ENCODE measurements around the gene ANXA9.

GRCh38 chr1:150954708-150955107 is 27.4 kb upstream of the ANXA9 start:
- TF ChIP-seq, protein P1, sequence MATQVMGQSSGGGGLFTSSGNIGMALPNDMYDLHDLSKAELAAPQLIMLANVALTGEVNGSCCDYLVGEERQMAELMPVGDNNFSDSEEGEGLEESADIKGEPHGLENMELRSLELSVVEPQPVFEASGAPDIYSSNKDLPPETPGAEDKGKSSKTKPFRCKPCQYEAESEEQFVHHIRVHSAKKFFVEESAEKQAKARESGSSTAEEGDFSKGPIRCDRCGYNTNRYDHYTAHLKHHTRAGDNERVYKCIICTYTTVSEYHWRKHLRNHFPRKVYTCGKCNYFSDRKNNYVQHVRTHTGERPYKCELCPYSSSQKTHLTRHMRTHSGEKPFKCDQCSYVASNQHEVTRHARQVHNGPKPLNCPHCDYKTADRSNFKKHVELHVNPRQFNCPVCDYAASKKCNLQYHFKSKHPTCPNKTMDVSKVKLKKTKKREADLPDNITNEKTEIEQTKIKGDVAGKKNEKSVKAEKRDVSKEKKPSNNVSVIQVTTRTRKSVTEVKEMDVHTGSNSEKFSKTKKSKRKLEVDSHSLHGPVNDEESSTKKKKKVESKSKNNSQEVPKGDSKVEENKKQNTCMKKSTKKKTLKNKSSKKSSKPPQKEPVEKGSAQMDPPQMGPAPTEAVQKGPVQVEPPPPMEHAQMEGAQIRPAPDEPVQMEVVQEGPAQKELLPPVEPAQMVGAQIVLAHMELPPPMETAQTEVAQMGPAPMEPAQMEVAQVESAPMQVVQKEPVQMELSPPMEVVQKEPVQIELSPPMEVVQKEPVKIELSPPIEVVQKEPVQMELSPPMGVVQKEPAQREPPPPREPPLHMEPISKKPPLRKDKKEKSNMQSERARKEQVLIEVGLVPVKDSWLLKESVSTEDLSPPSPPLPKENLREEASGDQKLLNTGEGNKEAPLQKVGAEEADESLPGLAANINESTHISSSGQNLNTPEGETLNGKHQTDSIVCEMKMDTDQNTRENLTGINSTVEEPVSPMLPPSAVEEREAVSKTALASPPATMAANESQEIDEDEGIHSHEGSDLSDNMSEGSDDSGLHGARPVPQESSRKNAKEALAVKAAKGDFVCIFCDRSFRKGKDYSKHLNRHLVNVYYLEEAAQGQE (IDR thresholded peaks at IDR 0.05; ENCODE audit: insufficient read depth in 1 of 2, low read depth in 2 of 2, low read length in 2 of 2), result no peak
- TF ChIP-seq POLR2AphosphoS5 (IDR thresholded peaks at IDR 0.05; ENCODE audit: low read depth, low read length) (no peak), TAF1 (IDR thresholded peaks at IDR 0.05; ENCODE audit: borderline replicate concordance, insufficient read depth, low read length) (no peak), SIN3A (IDR thresholded peaks at IDR 0.05; ENCODE audit: borderline replicate concordance, insufficient read depth, low read length) (no peak), FOXP2 (optimal IDR thresholded peaks at IDR 0.05; ENCODE audit: borderline replicate concordance, extremely low read depth, extremely low read length, insufficient read depth) (no peak)

Measured in PFSK-1 (cell line).